OCI-LY3 (cell line): ENCODE measurements around the gene GSTM3.

Experiments
- H2AFZ ChIP-seq: fragments of 200-600, 300-600 bp; shearing (Covaris generic); 2 replicates; pipeline ENCODE4 v1.6.0; 2014; ENCODE audit warnings: antibody characterized with exemption, low read depth, low read length
- H3K27ac ChIP-seq: fragments of 200-600, 300-600 bp; sonication (generic); 2 replicates; pipeline ENCODE4 v1.5.1; 2014; ENCODE audit warnings: mild to moderate bottlenecking, low read length, moderate library complexity, mixed read lengths
- H3K27me3 ChIP-seq: fragments of 200-600, 300-600 bp; sonication (generic); 2 replicates; pipeline ENCODE4 v1.6.1; 2014; ENCODE audit warnings: low read depth, low read length, mixed read lengths
- H3K36me3 ChIP-seq: fragments of 200-600, 300-600 bp; sonication (generic); replicated peaks from 2 replicates; pipeline ENCODE3; 2014; ENCODE audit warnings: low read depth, low read length, mixed read lengths
- H3K4me1 ChIP-seq: fragments of 300-600, 200-600 bp; sonication (generic); 2 replicates; pipeline ENCODE4 v1.6.1; 2014; ENCODE audit warnings: low read length, mixed read lengths
- H3K4me2 ChIP-seq: fragments of 200-600, 300-600 bp; sonication (generic); 2 replicates; pipeline ENCODE4 v1.6.1; 2014; ENCODE audit warnings: low read length, mixed read lengths
- H3K4me3 ChIP-seq: fragments of 300-600, 200-600 bp; sonication (generic); 2 replicates; pipeline ENCODE4 v1.5.1; 2014; ENCODE audit warnings: antibody characterized with exemption, mild to moderate bottlenecking, low read length, moderate library complexity
- H3K79me2 ChIP-seq: fragments of 300-600, 200-600 bp; shearing (Covaris generic); 2 replicates; pipeline ENCODE4 v1.6.1; 2014; ENCODE audit warnings: mild to moderate bottlenecking, low read length, mixed read lengths
- H3K9ac ChIP-seq: fragments of 300-600, 200-600 bp; shearing (Covaris generic); 2 replicates; pipeline ENCODE4 v1.6.0; 2014; ENCODE audit warnings: mild to moderate bottlenecking, low read length, moderate library complexity
- H3K9me3 ChIP-seq: fragments of 200-600, 300-600 bp; shearing (Covaris generic); 2 replicates; pipeline ENCODE4 v1.6.1; 2014; ENCODE audit warnings: low read length, mixed read lengths; ENCODE audit not compliant: insufficient read depth
- H4K20me1 ChIP-seq: fragments of 200-600, 300-600 bp; sonication (generic); 2 replicates; pipeline ENCODE4 v1.6.1; 2016; ENCODE audit warnings: low read length, mixed read lengths; ENCODE audit not compliant: insufficient read depth
- EZH2phosphoT487 ChIP-seq: fragments of 200-600 bp; shearing (Covaris generic); IDR thresholded peaks from 2 replicates; pipeline ENCODE4 v1.6.1; 2018; ENCODE audit warnings: antibody characterized with exemption, mixed run types, low read depth
- TF ChIP-seq, protein P1 (sequence below): fragments of 200-600, 300-600 bp; sonication (generic); IDR thresholded peaks from 2 replicates; pipeline ENCODE4 v1.5.1; 2014; ENCODE audit warnings: antibody characterized with exemption, low read length, low read depth

GSTM3 gene

DNA sequence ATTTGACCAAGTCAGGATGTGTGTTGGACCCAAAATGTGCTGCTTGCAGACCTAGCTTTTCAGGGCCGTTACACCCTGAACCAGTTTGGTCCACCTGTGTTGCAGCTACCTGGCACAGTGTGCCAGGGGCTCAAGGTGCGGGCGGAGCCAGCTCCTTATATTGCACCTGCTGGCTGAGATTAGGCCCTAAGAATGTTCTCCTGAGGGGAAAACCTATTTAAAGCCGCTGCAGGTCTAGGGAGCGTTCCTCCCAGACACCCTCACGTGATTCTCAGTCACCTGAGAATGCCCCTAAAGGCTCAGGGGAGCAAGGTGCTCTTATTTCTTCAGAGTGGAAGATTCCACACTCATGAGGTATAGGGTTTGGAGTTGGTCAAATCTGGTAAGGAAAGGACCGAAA lies 12.0 kb downstream of the GSTM3 start:
- no peak overlapping the region for H2AFZ ChIP-seq
- no peak overlapping the region for H3K27ac ChIP-seq
- no peaks in the 10 kb centered on the region for H3K27me3 ChIP-seq
- no peaks in the 10 kb centered on the region for H3K36me3 ChIP-seq
- no peaks in the 10 kb centered on the region for H3K79me2 ChIP-seq
- no peaks in the 10 kb centered on the region for H4K20me1 ChIP-seq
- H3K9ac ChIP-seq: no peak overlapping the region
- no peaks in the 10 kb centered on the region for H3K4me1 ChIP-seq
- H3K4me3 ChIP-seq: no peak overlapping the region
- H3K9me3 ChIP-seq: no peaks in the 10 kb centered on the region
- no peak for TF ChIP-seq EZH2phosphoT487
- TF ChIP-seq, protein P1, sequence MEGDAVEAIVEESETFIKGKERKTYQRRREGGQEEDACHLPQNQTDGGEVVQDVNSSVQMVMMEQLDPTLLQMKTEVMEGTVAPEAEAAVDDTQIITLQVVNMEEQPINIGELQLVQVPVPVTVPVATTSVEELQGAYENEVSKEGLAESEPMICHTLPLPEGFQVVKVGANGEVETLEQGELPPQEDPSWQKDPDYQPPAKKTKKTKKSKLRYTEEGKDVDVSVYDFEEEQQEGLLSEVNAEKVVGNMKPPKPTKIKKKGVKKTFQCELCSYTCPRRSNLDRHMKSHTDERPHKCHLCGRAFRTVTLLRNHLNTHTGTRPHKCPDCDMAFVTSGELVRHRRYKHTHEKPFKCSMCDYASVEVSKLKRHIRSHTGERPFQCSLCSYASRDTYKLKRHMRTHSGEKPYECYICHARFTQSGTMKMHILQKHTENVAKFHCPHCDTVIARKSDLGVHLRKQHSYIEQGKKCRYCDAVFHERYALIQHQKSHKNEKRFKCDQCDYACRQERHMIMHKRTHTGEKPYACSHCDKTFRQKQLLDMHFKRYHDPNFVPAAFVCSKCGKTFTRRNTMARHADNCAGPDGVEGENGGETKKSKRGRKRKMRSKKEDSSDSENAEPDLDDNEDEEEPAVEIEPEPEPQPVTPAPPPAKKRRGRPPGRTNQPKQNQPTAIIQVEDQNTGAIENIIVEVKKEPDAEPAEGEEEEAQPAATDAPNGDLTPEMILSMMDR: no peak
- H3K4me2 ChIP-seq: no peak overlapping the region

DNA sequence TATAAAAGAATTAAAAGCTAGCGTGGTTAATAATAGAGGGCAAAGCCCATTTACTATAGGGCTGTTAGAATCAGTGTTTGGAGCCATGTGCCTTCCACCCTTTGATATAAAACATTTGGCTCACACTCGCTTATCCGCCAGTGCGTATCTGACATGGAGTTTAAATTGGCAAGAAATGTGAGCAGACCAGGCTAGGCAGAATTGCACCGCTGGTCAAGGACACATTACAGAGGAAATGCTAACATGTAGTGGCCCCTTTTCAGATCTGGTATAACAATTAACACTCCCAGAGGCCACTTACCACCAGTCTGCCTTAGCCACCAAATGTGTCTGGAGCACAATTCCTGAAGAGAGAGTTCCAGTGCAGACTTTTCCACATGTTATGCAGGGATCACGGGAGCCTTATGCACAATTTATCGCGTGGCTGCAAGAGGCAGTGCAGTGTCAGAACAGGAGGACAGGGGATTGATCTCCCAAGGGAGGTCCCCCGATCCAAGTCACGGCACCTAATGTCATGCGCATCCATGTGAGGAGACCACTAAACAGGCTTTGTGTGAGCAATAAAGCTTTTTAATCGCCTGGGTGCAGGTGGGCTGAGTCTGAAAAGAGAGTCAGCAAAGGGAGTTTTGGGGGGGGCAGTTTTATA lies 14.0 kb downstream of the GSTM3 start:
- H3K4me3 ChIP-seq: no peak overlapping the region
- H3K4me2 ChIP-seq: no peak overlapping the region
- no peaks in the 10 kb centered on the region for H3K27me3 ChIP-seq
- H3K36me3 ChIP-seq: no peaks in the 10 kb centered on the region
- H3K9me3 ChIP-seq: no peaks in the 10 kb centered on the region
- no peaks in the 10 kb centered on the region for H3K4me1 ChIP-seq
- H3K9ac ChIP-seq: no peak overlapping the region
- H3K27ac ChIP-seq: no peak overlapping the region
- H3K79me2 ChIP-seq: no peaks in the 10 kb centered on the region
- no peak overlapping the region for H2AFZ ChIP-seq
- no peaks in the 10 kb centered on the region for H4K20me1 ChIP-seq
- no peak for TF ChIP-seq EZH2phosphoT487
- TF ChIP-seq, protein P1: no peak

DNA sequence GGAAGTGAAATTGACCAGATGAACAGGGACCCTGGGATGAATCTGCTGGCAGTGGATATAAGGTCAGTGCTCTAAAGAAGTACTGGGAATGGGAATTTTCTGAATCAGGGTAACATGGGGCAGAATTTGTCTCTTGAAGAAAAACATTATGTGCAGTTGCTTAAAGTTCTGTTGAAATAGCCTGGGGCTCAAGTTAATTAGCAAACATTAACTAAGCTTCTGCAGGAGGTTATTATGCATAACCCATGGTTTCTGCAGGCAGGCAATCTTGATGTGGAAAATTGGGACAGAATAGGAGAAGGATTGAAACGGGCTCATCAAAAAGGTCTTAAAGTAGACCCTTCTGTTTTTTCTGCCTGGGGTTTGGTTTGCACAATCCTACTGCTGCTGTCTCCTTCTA lies 14.8 kb downstream of the GSTM3 start:
- H3K4me2 ChIP-seq: no peak overlapping the region
- no peak overlapping the region for H3K9ac ChIP-seq
- no peaks in the 10 kb centered on the region for H3K9me3 ChIP-seq
- no peaks in the 10 kb centered on the region for H3K79me2 ChIP-seq
- H3K36me3 ChIP-seq: no peaks in the 10 kb centered on the region
- H2AFZ ChIP-seq: no peak overlapping the region
- H3K4me3 ChIP-seq: no peak overlapping the region
- no peak for TF ChIP-seq EZH2phosphoT487
- TF ChIP-seq, protein P1: no peak
- H4K20me1 ChIP-seq: no peaks in the 10 kb centered on the region
- H3K27me3 ChIP-seq: no peaks in the 10 kb centered on the region
- no peak overlapping the region for H3K27ac ChIP-seq
- H3K4me1 ChIP-seq: no peaks in the 10 kb centered on the region

DNA sequence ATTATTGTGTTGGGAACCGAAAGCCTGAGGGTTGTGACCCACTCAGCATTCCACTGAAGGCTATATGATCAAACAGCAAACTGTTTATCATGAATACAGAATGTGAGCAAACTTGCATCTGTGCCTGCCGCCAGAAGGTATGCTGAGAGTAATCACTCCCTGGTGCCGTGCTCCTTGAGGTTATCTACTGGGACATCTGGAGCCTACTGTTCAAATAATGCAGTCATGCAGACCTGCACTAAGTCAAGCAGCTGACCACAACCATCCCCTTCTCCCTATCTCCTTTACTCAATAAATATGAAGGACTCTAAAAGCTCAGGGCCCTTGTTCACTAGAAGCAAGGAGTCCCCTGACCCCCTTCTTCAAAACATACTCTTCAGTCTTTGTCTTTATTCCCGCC lies 15.3 kb downstream of the GSTM3 start:
- Histone ChIP-seq H3K27ac (no peak overlapping the region), H3K9ac (no peak overlapping the region), H3K4me3 (no peak overlapping the region), H3K79me2 (no peaks in the 10 kb centered on the region), H4K20me1 (no peaks in the 10 kb centered on the region), H3K4me2 (no peak overlapping the region), H3K9me3 (no peaks in the 10 kb centered on the region), H3K27me3 (no peaks in the 10 kb centered on the region), H2AFZ (no peak overlapping the region), H3K4me1 (no peaks in the 10 kb centered on the region), H3K36me3 (no peaks in the 10 kb centered on the region)
- no peak for TF ChIP-seq EZH2phosphoT487
- TF ChIP-seq, protein P1: no peak
